Right lobe of liver (tissue), 6 donors: Measurements from ENCODE around the gene KHDC4. TPM values are rescaled to one million over a fixed set of nuclear protein-coding genes. Genes with fewer than 3 reads are reported as not detected.
"Not testable (repeated sequence)": the region's sequence is repeated elsewhere in the genome, so short reads cannot be mapped to it uniquely, and the experiment has no call there.

ENCODE experiments used
- ATAC-seq, 4 donors: fragments of 200-7000 bp; cut with Tn5 transposase; one replicate each; pipeline ENCODE4 v1.9.1; 2020; ENCODE audit warnings: mild to moderate bottlenecking in 4 of 4, moderate library complexity in 4 of 4
- DNase-seq, 3 donors: peaks; one replicate each; pipeline ENCODE4 v3.0.0-alpha.2; 2020
- H3K27ac ChIP-seq, 3 donors: fragments of 200-600 bp; one replicate each; pipeline ENCODE4 v1.8.0; 2022
- H3K27me3 ChIP-seq, 2 donors: fragments of 200-600 bp; one replicate each; pipeline ENCODE4 v1.8.0; 2022
- H3K36me3 ChIP-seq, 4 donors: fragments of 200-600 bp; sonication (generic) in 1 of 4; one replicate each; pipeline versions ENCODE4 v1.5.1 to v1.8.0; 2017 to 2022; ENCODE audit warnings: control low read depth in 1 of 4
- H3K4me1 ChIP-seq, 4 donors: fragments of 200-600 bp; sonication (generic) in 1 of 4; one replicate each; pipeline versions ENCODE4 v1.5.1 to v1.8.0; 2017 to 2022; ENCODE audit warnings: control low read depth in 1 of 4
- H3K4me3 ChIP-seq, 3 donors: fragments of 200-600 bp; one replicate each; pipeline ENCODE4 v1.8.0; 2022
- H3K9me3 ChIP-seq, 4 donors: fragments of 200-600 bp; sonication (generic) in 1 of 4; one replicate each; pipeline versions ENCODE4 v1.5.1 to v1.8.0; 2017 to 2022; ENCODE audit warnings: control low read depth in 1 of 4
- CTCF ChIP-seq, 4 donors: fragments of 200-600 bp in 3 of 4; fragments of 450-650 bp in 1 of 4; IDR thresholded peaks; one replicate each; pipeline versions ENCODE4 v1.5.1 to v1.8.0; 2016 to 2022; ENCODE audit warnings: antibody characterized with exemption in 4 of 4, mild to moderate bottlenecking in 2 of 4
- POLR2A ChIP-seq: fragments of 450-650 bp; IDR thresholded peaks from one replicate; pipeline ENCODE4 v1.6.1; 2017; ENCODE audit warnings: antibody characterized with exemption, mild to moderate bottlenecking
- WGBS: methylation state at CpG from one replicate; pipeline ENCODE4 v1.1.6; 2018; ENCODE audit warnings: low coverage, low lambda C conversion rate; ENCODE audit not compliant: insufficient coverage; ENCODE audit errors: missing lambda C conversion rate; 5-methylcytosine and 5-hydroxymethylcytosine counted together
- intact Hi-C, 2 donors: fragments of 100-400 bp; cut with DNase I; formaldehyde crosslinking; loops; one replicate each; pipeline versions ENCODE4 v1.11.2 to v1.14.1; 2022
- total RNA-seq, 6 experiments: library from RNA; depleted of rRNA in 2 of 6; stranded (reverse); fragments of >200 nt in 2 of 6; fragmentation: NEBNext Ultra II Directional in 3 of 6; extraction: Animal tissue kit (Norgen Biotek cat#: 25700) in 3 of 6; gene quantifications; one replicate each; pipeline versions ENCODE4 v1.1.0 to v1.2.4, GENCODE V29; 2016 to 2023
- donor health status: DM: no; HTN: yes; CAD: no.
- donor health status: DM: no; HTN: no; CAD: no.
- donor health status: DM: no; HTN: no; CAD: no.
- donor health status: DM: no; HTN: yes; CAD: no.
- donor health status: DM: no; HTN: yes; CAD: no.

Gene KHDC4
- total RNA-seq, 6 experiments from 2014 or later = 14.1 to 19.0 (median 17.2) TPM

GRCh38 chr1:155933591-155934096, 569 bp downstream of the KHDC4 start:
- 1% methylated on average over 10 of the region's 10 CpGs for WGBS
- Histone ChIP-seq H3K9me3 (no peaks in the 10 kb centered on the region), H3K4me3 (peak overlapping the region; percentile 56 to 97 (median 91)), H3K27ac (peak overlapping the region; percentile 81 to 91 (median 82)), H3K4me1 (peaks cover 0 to 30% (median 9%) of the 10 kb centered on the region in 4 donors), H3K36me3 (peaks cover 0 to 41% (median 25%) of the 10 kb centered on the region in 4 donors), H3K27me3 (no peaks in the 10 kb centered on the region)
- DNase-seq = no peak
- no peak for ATAC-seq
- intact Hi-C loops = no loop called here
- TF ChIP-seq CTCF (IDR thresholded peaks at IDR 0.05) (no peak), POLR2A (no peak)

GRCh38 chr1:155932487-155932886, 1.7 kb downstream of the KHDC4 start:
- no peak for ATAC-seq
- Histone ChIP-seq H3K4me1 (peaks cover 0 to 30% (median 9%) of the 10 kb centered on the region in 4 donors), H3K36me3 (peaks cover 0 to 50% (median 29%) of the 10 kb centered on the region in 4 donors), H3K4me3 (no peak overlapping the region), H3K9me3 (no peaks in the 10 kb centered on the region), H3K27me3 (no peaks in the 10 kb centered on the region), H3K27ac (no peak overlapping the region)
- intact Hi-C loops = no loop called here
- 86% methylated on average over 5 of the region's 5 CpGs for WGBS
- TF ChIP-seq POLR2A = no peak
- no peak for TF ChIP-seq CTCF (IDR thresholded peaks at IDR 0.05)
- DNase-seq = no peak

GRCh38 chr1:155932081-155932480, 2.1 kb downstream of the KHDC4 start:
- DNase-seq (no peak), ATAC-seq (no peak)
- Histone ChIP-seq H3K4me1 (peaks cover 0 to 30% (median 9%) of the 10 kb centered on the region in 4 donors), H3K36me3 (peaks cover 0 to 54% (median 29%) of the 10 kb centered on the region in 4 donors), H3K27ac (no peak overlapping the region), H3K27me3 (no peaks in the 10 kb centered on the region), H3K9me3 (no peaks in the 10 kb centered on the region), H3K4me3 (no peak overlapping the region)
- no peak for TF ChIP-seq CTCF (IDR thresholded peaks at IDR 0.05)
- TF ChIP-seq POLR2A = no peak
- WGBS = 46% methylated on average over 1 of the region's 1 CpG
- intact Hi-C loops = no loop called here

- H3K4me1 ChIP-seq = peaks cover 0 to 30% (median 9%) of the 10 kb centered on the region in 4 donors
- no peak overlapping the region for H3K27ac ChIP-seq
- peaks cover 4 to 60% (median 34%) of the 10 kb centered on the region in 4 donors for H3K36me3 ChIP-seq
- intact Hi-C loops = no loop called here
- H3K27me3 ChIP-seq = no peaks in the 10 kb centered on the region
- WGBS = 73% methylated on average over 4 of the region's 7 CpGs
- ATAC-seq (no peak), DNase-seq (no peak)
- H3K4me3 ChIP-seq = no peak overlapping the region
- no peaks in the 10 kb centered on the region for H3K9me3 ChIP-seq
- TF ChIP-seq CTCF (IDR thresholded peaks at IDR 0.05) (no peak), POLR2A (no peak)
Measured at GRCh38 chr1:155931332-155932038, 2.7 kb downstream of the KHDC4 start.

- DNase-seq, H3K9me3 ChIP-seq, H3K27ac ChIP-seq, ATAC-seq, intact Hi-C loops, H3K4me3 ChIP-seq, H3K27me3 ChIP-seq: not testable (repeated sequence)
- WGBS = 79% methylated on average over 6 of the region's 10 CpGs
- peaks cover 0 to 30% (median 9%) of the 10 kb centered on the region in 4 donors for H3K4me1 ChIP-seq
- peaks cover 9 to 68% (median 41%) of the 10 kb centered on the region in 4 donors for H3K36me3 ChIP-seq
Measured at GRCh38 chr1:155930725-155931124, 3.5 kb downstream of the KHDC4 start.
